Fibroblast of skin of right quadriceps (primary cell): ENCODE data around the gene OR52K2.
"Not testable (repeated sequence)": the region's sequence is repeated elsewhere in the genome, so short reads cannot be mapped to it uniquely, and the experiment has no call there.

Experiments used
- DNase-seq: peaks from one replicate; pipeline ENCODE4 v3.0.0-alpha.2; 2013

Gene OR52K2

GRCh38 chr11:4481240-4481582 is 32.1 kb downstream of the OR52K2 start:
- no peak for DNase-seq

- no peak for DNase-seq
Measured at GRCh38 chr11:4482445-4482844, 33.4 kb downstream of the OR52K2 start, which contains the start of gene OR52K1. Gene OR52K1, plus strand, starts transcription at chr11:4482646. Its CDS starts 6,255 bp downstream, at chr11:4488901.

DNA sequence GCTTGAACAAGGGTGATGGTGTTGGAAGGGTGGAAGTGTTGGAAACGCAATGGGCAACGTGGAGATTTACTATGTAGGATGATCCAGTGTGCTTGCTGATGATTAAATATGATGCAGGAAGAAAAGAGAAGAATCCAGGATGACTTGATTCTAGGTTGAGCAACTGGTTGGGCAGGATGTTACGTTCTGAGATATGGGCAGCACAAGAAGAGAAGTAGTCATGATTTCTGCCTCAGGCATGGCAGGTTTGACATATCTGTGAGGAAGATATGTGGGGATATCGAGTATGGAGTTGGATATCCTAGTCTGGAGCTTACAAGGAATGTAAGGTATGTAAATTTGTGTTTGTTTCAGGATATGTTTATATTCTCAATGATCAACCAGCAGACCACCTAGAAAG is 35.2 kb downstream of the OR52K2 start:
- DNase-seq, result no peak

GRCh38 chr11:4491405-4491804 is 42.3 kb downstream of the OR52K2 start:
- not testable (repeated sequence) for DNase-seq

- DNase-seq, result no peak
Measured at GRCh38 chr11:4491878-4492606, 42.9 kb downstream of the OR52K2 start.

- no peak for DNase-seq
Measured at GRCh38 chr11:4493480-4493818, 44.4 kb downstream of the OR52K2 start.

DNA sequence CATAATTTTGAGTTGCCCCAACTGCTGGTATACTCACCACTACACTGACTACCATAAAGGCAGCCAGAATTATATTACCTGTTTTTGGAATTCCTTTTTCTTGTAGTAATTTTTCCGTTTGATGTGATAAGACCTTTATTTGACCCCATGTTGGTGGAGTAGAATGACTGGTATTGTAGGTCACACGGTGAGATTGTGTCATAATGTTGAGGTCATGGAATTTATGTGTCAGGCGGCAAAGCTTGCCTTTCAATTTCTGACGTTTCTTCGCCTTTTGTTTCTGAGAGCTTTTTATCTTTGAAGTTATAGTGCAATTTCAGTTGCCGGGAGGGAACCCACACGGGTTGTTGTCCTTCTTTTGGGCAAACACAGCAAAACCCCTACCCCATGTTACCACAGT is 46.4 kb downstream of the OR52K2 start:
- DNase-seq, result no peak

DNA sequence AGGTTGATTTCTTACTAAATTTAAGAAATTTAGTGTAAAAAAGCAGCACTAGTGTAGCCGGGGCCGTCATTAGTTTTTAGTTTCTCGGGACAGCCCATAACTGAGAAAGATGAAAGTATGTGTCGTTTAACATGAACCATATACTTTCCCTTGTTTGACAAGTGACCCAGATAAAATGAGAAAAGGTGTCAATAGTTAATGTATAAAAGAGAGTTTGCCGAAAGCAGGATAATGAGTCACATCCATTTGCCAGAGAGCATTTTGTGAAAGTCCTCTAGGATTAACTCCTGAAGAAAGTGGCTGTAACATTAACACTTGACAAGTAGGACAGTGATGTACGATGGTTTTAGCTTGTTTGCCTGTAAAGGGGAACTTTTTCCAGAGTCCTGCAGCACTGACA is 46.9 kb downstream of the OR52K2 start:
- DNase-seq, result no peak

DNA sequence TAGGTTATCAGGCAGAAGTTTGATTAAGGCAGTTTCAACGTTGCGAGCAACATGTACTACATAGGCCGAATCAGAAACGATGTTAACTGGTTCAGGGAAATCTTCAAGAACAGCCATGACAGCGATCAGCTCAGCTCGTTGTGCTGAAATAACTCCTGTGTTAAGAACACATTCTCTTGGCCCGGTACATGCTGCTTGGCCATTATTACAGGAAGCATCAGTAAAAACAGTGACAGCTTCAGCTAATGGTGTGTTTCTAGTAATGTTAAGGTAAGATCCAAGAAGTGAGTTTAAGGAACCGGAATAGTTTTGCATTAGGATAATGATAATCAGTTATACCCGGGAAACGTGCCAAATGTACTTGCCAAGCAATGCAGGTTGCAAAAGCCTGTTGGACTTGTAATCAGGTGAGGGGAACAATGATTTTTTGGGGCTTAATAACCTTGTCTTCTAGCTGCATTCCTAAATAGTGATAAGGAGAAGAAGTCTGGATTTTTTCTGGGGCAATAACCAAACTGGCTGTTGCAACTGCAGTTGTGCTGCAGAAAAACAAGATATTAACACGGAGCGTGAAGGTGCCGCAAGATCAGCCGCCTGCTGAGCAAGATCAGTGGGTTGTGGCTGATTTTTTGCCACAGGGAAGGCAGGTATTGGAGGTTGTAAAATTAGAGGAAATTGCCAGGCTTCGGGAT is 47.6 kb downstream of the OR52K2 start:
- DNase-seq, result no peak
